T-helper 2 cell treated with Interferon-gamma antibody and Interleukin-4, amounts not matched to agents 100 ng/mL and 5 ng/mL, for 36 hours (primary cell): Measurements from ENCODE around the gene PLCG2. TPM values are rescaled to one million over a fixed set of nuclear protein-coding genes. Genes with fewer than 3 reads are reported as not detected.

ENCODE experiments used
- intact Hi-C: fragments of 100-400 bp; cut with micrococcal nuclease; formaldehyde crosslinking; loops from one replicate; pipeline ENCODE4 v1.15.1; 2023
- total RNA-seq: library from RNA; stranded (reverse); gene quantifications from 2 replicates; pipeline ENCODE4 v1.2.3, GENCODE V29; 2022

PLCG2 gene
- total RNA-seq, 1 donor from 2014 or later = 4.2 TPM

DNA sequence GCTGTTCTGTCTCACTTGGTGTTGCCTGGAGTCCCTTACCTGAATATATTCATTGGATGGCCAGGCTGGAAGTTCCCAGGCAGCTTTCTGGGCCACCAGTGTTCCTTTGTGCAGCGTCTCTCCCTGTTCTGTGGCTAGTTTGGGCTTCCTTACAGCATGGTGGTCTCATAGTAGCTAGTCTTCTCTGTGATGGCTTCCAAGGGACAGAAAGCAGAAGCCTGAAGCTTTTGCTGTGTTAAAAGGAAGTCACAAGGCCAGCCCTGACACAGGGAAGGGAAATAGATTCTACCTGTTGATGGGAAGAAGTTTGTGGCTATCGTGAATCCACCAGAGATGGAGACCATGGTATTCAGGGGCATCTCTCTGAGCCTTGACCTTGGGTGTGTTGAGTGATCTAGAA is 34.6 kb downstream of the PLCG2 start:
- intact Hi-C loops = no loop called here

DNA sequence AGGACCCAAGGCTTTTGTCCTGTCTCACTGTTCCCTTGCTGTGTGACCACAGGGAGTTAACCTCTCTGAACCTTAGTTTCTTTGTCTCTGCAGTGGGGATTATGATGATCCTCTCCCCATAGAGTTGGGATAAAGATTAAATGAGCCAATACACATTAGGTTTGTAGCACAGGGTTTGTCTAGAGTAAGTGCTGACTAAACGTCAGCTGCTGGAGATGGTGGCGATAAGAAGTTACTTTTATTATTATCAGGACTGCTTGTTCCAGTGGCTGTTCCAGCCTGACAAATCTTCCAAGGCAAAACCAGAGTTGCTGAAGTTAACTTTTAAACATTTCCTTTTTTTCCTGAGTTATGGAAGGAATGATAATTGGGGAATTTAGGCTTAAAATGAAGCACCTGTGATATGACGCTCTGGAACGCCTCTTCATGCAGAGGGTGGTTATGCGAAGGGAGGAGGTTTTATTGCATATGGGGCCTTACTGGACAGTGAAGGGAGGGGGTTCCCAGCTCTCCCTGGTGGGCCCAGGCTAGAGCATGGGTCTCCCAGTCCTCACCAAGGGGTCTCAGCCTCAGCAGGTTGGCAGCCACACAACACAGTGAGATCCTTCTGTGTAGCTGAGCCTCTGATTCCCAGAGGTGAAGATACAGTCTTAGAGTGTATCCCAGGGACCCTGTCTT is 35.8 kb downstream of the PLCG2 start:
- intact Hi-C loops = no loop called here

DNA sequence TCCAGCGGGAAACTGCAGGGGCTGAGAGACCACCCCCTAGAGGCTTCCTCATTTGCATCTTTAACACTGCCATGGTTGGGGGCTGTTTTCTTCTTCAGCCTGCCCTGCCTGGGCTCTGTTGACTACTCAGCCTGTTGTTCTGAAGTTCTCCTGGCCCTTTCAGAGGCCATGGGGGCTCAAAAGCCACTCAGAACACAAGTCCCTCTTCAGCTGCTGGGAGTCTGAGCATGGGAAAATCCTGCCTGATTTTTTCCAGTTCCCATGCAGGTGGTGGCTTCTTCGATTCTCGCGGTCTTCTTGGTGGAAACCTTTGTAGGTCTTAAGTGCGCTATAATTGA is 36.3 kb downstream of the PLCG2 start:
- intact Hi-C loops = no loop called here

DNA sequence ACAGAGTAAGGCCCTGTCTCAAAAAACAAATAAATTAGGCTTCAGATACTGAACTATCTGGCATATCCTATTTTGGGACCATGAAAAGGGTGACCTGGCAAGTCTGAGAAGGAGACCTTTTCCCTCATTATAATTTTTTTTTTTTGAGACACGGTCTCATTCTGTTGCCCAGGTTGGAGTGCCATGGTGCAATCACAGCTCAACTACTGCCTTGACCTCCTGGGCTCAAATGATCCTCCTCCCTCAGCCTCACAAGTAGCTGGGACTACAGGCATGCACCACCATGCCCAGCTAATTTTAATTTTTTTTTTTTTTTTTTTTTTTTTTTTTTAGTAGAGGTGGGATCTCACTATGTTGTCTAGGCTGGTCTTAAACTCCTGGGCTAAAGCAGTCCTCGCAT is 37.3 kb downstream of the PLCG2 start:
- intact Hi-C loops = no loop called here

DNA sequence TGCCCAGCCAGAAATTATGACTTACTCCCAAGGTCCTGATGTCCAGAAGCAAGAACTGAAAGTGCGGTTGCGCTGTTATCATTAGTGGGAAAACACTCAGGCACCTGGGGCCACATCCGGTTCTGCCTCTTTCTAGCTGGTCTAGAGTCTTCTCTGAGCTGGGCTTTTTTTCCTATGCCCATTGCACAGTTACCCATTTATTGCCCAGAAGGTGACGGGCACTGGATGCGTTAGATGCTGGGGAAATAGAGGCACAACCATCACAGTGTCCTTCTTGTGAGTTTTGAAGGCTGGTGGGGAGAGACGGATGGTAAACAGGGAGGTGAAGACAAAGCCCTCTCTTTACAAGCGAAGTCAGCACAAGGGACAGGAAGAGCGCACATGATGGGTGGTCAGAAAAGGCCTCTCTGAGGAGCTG is 37.7 kb downstream of the PLCG2 start:
- intact Hi-C loops = no loop called here

DNA sequence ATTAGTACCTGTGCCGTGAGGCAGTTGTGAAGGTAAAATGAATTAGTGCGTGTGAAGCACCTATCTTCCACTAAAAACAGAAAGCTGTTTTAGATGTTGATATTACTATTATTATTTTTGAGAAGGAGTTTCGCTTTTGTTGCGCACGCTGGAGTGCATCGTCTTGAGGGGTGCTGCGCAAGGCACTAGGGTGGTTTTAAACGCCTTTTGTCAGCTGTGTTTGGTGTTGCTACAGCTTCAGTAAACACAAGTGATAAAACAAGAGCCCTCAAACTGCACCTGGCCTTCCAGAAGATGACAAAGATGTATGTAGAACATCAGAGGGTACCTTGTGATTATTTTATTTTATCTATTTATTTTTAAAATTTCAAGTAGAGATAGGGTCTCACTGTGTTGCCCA is 38.2 kb downstream of the PLCG2 start:
- intact Hi-C loops = no loop called here

DNA sequence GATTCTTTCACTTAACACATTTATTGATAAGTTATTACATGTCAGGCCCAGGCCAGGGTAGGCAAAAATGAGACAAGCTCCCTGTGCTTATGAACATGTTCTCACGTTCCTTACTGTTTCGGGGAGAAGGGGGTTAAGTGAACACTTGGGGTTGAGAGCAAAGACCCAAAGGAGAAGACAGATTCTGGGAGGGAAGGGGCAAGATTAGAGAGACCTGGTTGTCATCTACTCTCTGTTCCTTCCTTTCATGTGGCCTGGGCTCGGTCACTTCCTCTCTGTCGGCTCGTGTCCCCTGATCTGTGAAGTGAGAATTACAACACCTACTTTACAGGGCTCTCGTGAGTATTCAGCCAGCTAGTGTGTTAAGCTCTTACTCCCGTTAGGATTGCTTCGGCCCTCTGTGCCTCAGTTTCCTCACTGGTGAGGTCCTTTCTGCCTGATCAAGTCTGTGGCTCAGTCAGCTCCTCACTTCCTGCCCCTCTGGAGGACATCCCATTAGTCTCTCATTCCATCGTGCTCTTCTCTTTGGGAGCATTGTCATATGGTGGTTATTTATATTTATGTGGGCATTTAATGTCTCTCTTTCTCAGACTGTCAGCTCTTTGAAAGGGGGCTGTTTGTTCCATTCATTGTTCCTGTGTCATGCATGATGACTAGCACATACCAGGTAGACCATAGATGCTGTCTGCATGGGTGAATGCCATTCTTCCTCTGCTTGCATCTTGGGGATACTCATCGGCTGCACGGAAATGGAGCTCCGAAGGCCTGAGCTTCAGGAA is 38.9 kb downstream of the PLCG2 start:
- intact Hi-C loops = no loop called here

DNA sequence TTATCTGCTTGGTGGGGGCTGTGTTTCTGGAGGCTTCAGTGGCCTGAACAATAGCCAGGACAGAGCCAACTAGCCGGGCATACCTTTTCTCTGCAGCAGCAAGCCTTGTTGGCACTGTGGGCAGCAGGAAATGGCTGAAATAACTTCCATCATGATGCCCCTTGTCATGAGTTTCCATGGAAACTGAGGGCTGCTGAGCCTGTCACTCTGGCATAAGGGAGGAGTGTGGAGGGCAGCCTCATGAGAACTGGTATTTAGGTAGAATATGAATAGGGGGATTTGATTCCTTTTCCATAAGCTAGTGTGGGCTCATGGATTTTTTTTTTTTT is 39.4 kb downstream of the PLCG2 start:
- intact Hi-C loops = no loop called here

DNA sequence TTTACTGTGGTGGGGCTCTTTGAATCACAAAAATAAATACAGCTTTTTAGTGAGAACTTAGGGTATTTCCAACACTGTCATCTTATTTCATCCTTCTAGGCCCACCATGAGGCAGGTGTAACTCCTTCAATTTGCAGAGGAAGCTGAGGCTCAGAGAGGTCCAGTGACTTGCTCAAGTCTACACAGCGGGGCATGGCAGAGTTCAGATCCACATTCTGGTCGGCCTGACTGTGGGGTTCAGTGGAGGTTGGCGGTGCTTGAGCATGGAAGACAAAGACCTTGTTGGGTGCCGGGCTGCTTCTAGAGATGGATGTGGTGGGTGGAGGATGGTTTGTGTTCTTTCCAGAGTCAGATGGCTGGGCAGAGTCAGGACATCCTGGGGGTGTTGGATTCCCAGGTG is 39.8 kb downstream of the PLCG2 start:
- intact Hi-C loops = no loop called here

DNA sequence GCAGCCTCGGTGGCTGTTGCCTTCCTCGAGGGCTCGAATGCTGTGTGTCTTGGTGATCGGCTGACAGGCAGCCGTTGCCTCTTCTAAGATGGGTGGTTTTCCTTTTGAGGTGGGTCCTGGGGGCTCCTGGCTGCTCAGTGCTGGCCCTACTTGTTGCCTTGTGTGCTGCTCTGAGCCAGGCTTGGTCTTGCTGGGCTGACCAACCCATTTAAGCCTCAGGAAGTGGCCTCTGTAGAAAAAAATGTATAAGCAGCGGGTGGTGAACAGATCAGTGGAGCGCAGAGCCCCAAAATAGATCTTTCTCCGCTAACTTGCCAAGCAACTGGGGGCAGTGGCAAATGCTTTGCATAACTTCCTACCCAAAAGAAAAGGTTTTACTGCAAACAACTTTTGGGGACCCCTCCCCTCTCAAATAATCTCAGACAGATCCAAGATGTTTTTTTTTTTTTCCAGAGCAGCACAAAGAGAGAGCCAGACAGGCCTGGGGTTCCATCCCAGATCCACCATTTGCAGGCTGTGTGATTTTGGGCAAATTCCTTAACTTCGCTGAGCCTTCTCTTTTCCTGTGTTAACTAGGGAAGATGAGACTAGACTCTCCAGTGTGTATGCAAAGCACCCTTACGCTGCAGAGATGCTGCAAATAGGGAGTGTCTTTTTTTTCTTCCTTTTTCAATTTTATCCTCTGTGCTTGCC is 42.5 kb downstream of the PLCG2 start:
- intact Hi-C loops = no loop called here

DNA sequence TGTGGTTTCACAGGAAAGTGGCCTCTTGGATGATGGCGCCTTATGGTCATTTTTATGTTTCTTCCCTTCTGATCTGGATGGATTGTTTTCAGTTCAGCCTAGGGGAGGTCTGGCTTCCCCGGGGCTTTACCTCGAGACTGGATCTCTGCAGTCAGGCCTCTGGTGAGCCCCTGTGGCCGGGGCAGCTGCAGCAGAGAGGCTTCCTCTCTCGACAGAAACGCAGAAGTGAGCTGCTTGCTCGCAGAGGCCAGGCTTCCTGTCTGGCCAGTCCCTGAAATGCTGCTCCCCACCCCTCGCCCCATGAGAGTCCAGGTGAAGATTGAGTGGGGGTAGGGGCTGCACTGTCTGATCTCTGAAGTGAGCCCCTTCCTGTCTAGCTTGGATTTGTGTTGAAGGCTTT is 44.0 kb downstream of the PLCG2 start:
- intact Hi-C loops = no loop called here

DNA sequence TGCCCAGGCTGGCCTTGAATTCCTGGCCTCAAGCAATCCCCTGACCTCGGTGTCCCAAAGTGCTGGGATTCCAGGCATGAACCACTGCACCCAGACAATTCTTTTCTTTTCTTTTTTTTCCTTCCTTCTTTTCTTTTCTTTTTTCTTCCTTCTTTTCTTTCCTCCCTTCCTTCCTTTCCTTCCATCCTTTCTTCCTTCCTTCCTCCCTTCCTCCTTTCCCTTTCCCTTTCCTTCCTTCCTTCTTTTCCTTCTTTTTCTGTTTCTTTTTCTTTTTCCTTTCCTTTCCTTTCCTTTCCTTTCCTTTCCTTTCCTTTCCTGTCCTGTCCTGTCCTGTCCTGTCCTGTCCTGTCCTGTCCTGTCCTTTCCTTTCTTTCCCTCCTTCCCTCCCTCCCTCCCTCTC is 44.6 kb downstream of the PLCG2 start:
- intact Hi-C loops = no loop called here

DNA sequence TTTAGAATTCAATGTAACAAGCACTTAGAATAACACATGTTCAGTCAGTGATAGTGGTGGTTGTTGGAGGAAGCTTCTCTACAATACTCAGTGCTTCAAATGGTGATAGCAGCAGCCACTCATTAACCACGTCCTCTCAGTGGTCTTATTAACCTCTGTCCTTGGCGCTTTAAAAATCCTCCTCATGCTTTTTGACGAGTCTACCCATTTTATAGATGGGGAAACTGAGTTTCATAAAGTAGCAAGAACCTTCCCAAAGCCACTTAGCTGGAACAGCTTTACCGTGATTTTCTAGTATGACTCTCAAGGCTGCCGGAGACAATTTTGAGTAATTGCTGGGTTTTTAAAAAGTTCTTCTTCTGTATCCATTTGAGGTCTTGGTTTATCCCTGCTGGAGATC is 47.4 kb downstream of the PLCG2 start:
- intact Hi-C loops = no loop called here

DNA sequence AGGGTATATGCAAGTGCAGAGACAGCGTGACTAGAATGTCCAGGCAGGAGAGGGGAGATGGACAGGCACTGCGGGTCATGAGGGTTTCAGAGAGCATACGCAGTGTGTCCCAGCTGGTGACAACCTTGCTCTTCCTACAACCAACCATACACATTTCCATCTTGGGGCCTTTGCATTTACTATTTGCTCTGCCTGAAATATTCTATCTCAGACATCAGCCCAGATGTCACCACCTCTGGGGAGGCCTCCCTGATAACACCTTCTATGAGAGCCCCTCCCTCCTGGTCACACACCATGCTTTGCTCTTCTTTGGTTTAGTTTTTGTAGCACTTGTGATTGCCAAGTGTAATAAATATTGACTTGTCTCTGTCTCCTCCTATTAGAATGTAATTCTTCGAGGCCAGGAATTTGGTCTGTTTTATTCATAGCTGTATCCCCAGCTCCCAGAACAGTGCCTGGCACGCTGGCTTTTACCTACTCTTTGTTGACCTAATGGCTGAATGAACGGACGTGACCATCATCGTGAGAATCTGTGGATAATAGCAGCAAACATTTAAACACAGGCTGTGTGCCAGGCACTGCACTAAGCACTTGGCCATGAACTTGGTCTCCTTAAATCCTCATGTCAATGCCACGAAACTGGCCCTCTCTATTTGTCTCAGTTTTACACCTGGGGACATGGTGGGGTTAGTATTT is 51.9 kb downstream of the PLCG2 start:
- intact Hi-C loops = no loop called here

DNA sequence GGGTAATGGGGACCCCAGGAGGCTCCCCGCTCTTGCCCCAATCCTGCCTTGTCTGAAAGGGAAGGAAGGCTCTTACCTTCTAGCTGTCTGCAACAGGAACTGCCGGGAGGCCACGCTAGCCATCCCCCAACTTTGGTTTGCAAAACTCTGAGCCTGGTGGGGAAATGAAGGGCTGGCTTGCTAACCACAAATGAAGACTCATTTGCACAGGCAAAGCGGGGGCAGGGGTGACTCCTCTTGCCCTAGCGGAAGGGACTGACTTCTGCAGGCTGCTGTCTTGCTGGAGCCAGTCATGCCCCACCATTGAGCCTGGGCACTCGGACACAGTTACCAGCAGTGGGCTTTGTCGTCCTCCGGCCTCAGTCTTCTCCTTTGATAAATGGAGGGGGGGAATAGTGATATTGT is 52.6 kb downstream of the PLCG2 start:
- intact Hi-C loops = no loop called here

DNA sequence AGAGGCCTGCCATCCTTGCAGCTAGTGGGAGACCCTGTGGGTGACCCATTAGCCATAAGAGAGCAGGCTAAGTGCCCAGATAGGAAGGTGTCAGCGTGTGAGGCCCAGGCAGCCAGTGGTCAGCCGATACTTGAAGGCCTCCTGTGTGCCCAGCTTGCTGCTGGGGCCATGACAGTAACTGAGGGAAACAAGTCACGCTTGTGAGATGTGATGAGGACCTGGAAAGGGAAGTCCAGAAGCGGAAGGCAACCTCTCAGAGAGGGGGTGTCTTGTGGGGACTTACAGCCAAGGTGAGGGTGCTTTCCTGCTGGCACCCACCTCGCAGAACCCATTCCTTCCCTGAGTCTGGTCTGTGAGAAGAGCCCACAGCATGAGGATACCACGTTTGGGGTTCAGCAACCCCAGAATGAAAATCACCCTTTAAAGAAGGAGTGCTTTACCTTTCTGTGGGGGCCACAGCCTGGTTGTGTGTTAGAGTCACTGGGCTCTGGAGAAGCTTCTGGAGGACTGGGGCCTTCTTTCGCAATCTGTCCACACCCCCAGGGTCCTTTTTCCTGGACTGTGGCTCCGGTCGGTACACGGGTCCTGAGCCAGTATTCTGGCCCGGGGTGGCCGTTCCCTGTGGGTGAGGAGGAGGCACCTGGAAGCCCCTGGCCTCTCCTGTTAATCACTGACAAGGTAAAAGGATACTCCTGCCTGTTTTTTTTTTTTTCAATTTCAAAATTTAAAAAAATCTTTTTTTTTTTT is 53.9 kb downstream of the PLCG2 start:
- intact Hi-C loops = no loop called here

DNA sequence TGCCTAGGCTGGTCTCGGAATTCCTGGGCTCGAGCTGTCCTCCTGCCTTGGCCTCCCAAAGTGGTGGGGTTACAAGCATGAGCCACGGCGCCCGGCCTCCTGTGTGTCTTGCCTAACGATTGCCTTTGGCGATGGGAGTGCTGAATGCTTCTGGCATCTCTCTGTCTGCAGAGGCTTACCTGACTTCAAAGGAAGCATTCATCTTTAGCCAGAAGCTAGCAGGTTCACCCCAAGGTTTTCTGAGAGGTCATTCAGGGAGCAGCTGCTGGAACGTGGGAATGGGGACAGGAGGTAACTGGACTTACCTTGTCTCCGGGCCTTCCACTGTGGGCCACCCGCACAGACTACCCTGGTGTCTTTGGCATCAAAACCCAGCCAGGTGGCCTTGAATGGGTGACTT is 54.7 kb downstream of the PLCG2 start:
- intact Hi-C loops = no loop called here

DNA sequence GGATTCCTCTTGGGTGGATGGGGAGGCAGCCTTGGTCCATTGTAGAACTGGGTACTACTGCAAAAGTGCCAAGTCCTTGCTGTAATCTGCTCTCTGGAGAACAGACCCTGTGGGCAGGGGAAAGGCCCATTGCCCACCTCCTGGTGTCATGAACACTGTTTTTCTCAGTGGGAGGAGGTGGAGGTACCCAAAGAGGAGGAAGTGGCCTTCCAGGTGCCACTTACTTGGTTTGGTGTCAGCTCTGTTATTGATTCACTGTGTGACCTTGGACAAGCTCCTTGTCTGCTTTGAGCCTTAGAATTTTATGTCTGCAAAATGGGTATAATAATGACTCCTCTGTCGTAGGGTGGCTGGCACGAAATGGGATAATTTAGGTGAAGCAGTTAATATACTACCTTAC is 55.8 kb downstream of the PLCG2 start:
- intact Hi-C loops = no loop called here

DNA sequence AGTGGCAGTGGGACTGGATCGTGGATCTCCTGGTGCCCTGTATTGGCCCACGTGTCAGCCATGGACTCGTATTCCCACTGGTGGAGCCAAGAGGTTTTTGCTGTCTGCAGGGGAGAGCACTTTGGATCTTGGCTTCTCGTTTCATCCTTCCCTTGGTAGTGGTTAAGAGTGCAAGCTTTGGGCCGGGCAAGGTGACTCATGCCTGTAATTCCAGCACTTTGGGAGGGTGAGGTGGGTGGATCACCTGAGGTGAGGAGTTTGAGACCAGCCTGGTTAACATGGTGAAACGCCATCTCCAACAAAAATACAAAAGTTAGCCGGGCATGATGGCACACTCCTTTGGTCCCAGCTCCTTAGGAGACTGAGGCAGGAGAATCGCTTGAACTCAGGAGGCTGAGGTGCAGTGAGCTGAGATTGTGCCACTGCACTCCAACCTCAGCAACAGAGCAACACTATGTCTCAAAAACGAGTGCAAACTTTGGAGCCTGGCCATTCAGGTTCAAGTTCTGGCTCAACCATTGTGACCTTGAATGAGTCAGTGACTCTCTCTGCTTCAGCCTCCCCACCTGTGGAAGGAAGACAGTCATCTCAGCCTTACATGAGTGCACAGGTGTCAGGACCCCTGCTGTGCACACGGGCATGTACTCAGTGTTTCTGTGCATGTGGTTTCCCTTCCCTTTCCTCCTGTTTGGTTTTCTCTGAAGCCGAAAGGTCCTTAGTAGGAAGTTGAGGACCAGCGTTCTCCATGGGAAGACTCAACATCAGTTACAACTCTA is 57.4 kb downstream of the PLCG2 start:
- intact Hi-C loops = no loop called here

DNA sequence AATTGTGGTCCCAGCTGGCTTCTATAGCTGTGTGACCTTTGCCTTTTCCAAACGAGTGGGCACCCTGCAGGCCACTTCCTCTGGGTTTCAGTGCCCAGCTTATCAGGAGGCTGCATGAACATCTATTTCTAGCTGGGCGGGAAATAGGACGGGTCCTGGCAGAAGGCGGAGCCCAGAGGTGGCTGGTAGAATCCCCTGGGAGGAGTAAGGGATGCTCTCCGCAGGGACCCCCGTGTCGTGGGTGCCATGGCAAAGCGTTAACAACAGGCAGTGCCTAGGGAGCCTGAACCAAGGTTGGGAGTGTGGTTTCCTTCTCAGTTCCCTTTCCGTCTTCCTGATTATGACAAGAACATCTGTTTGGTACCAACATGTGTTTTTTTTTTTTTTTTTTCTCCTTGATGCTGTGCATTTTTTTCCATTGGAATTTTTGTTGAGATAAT is 58.2 kb downstream of the PLCG2 start:
- intact Hi-C loops = no loop called here

DNA sequence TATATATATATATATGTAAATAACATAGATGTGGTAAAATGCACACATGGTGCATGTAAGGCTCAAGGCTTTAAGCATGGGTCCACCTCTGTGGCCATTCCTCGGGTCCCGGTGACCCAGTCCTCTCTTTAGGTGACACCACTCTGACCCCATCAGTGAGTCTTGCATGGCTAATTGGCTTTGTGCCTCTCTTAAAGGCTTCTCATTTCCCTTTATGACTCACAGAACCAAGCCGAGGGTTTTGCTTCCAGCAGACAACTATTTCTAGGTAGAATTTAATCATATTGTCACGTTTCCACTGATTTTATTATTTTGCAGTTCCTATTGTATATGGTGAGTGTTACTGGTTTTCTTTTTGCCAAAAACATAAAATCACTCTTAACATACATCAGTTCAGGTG is 59.7 kb downstream of the PLCG2 start:
- intact Hi-C loops = no loop called here
